Natural killer cell (primary cell): Measurements from ENCODE around the gene SYNE3. TPM values are rescaled to one million over a fixed set of nuclear protein-coding genes. Genes with fewer than 3 reads are reported as not detected.
A peak's percentile ranks its signal among the peaks of the same experiment; 100 is the strongest.

Source experiments
- ATAC-seq, 3 donors: fragments of 150-1000 bp in 2 of 3; fragments of 200-7000 bp in 1 of 3; cut with Tn5 transposase; 1 replicate in 1 of 3; 2 replicates in 2 of 3; pipeline ENCODE4 v1.10.0; 2021; ENCODE audit warnings: mild to moderate bottlenecking in 2 of 3, moderate library complexity in 2 of 3
- DNase-seq, 2 donors: peaks; one replicate each; pipeline versions ENCODE4 v3.0.0 to v3.0.0-alpha.2; 2013 to 2021; ENCODE audit warnings: mixed read lengths in 1 of 2
- H3K27ac ChIP-seq: one replicate; pipeline ENCODE4 v1.5.1; 2013; ENCODE audit warnings: mild to moderate bottlenecking, low read length
- H3K27me3 ChIP-seq: one replicate; pipeline ENCODE4 v1.6.1; 2013; ENCODE audit warnings: low read length; ENCODE audit not compliant: control insufficient read depth, insufficient read depth
- H3K36me3 ChIP-seq: one replicate; pipeline ENCODE4 v1.6.1; 2013; ENCODE audit warnings: low read length; ENCODE audit not compliant: control insufficient read depth, insufficient read depth
- H3K4me1 ChIP-seq: one replicate; pipeline ENCODE4 v1.6.1; 2013; ENCODE audit warnings: low read length; ENCODE audit not compliant: control insufficient read depth, insufficient read depth
- H3K4me3 ChIP-seq: one replicate; pipeline ENCODE4 v1.5.1; 2013; ENCODE audit warnings: low read length
- H3K9me3 ChIP-seq: one replicate; pipeline ENCODE4 v1.6.1; 2013; ENCODE audit warnings: low read length; ENCODE audit not compliant: control insufficient read depth, insufficient read depth
- H3K27ac Mint-ChIP-seq, 2 donors: one replicate each; pipeline ENCODE4 v1.8.0; 2022; ENCODE audit warnings: mild to moderate bottlenecking in 2 of 2, mixed read lengths in 2 of 2, moderate library complexity in 1 of 2
- H3K27me3 Mint-ChIP-seq, 2 donors: one replicate each; pipeline ENCODE4 v1.8.0; 2022; ENCODE audit warnings: low read depth in 2 of 2, mixed read lengths in 2 of 2
- H3K36me3 Mint-ChIP-seq: one replicate; pipeline ENCODE4 v1.8.0; 2022; ENCODE audit warnings: mixed read lengths
- H3K4me1 Mint-ChIP-seq, 2 donors: one replicate each; pipeline ENCODE4 v1.8.0; 2022; ENCODE audit warnings: mixed read lengths in 2 of 2
- H3K4me3 Mint-ChIP-seq: one replicate; pipeline ENCODE4 v1.8.0; 2022; ENCODE audit warnings: mild to moderate bottlenecking, moderate library complexity, mixed read lengths
- H3K9me3 Mint-ChIP-seq, 2 donors: one replicate each; pipeline ENCODE4 v1.8.0; 2022; ENCODE audit warnings: mixed read lengths in 2 of 2
- CTCF ChIP-seq: fragments of 200-600 bp; IDR thresholded peaks from one replicate; pipeline ENCODE4 v1.8.0; 2022; ENCODE audit warnings: antibody characterized with exemption
- WGBS: methylation state at CpG from one replicate; pipeline ENCODE4 v1.1.7; 2013; ENCODE audit warnings: missing lambda C conversion rate; ENCODE audit not compliant: insufficient coverage; 5-methylcytosine and 5-hydroxymethylcytosine counted together
- intact Hi-C: fragments of 100-400 bp; cut with micrococcal nuclease; formaldehyde crosslinking; loops from one replicate; pipeline ENCODE4 v1.14.2; 2022
- total RNA-seq, 4 donors: library from RNA; stranded (reverse); fragments of 120-200 nt in 1 of 4; gene quantifications; one replicate each; pipeline versions ENCODE4 v1.2.3 to v1.2.4, GENCODE V29; 2013 to 2022

SYNE3 gene
- total RNA-seq, 3 donors from 2014 or later (not counting 1 experiment from before 2014, with no cell fraction given), result 10.6 to 17.3 (median 15.4) TPM

- 81% methylated on average over 18 of the region's 18 CpGs for WGBS
- intact Hi-C loops, result no loop called here
- ATAC-seq (no peak), DNase-seq (peak in 1 of 2 donors; percentile 24)
- Mint-ChIP-seq H3K4me3 (peak overlapping the region; percentile 85), H3K4me1 (peaks cover 31 to 40% of the 10 kb centered on the region in 2 donors), H3K27me3 (no peaks in the 10 kb centered on the region), H3K36me3 (no peaks in the 10 kb centered on the region), H3K27ac (peak overlapping the region in 1 of 2 donors; percentile 88), H3K9me3 (no peaks in the 10 kb centered on the region)
- H3K27ac ChIP-seq, result peak overlapping the region; percentile 74
- TF ChIP-seq CTCF, result no peak
- H3K4me1 ChIP-seq, result peaks cover 51% of the 10 kb centered on the region
- peak overlapping the region; percentile 41 for H3K4me3 ChIP-seq
- H3K27me3 ChIP-seq, result no peaks in the 10 kb centered on the region
- H3K36me3 ChIP-seq, result no peaks in the 10 kb centered on the region
- no peaks in the 10 kb centered on the region for H3K9me3 ChIP-seq
Observed at GRCh38 chr14:95514131-95515079, 2.0 kb downstream of the SYNE3 start.

- H3K9me3 Mint-ChIP-seq, result no peaks in the 10 kb centered on the region
- no peaks in the 10 kb centered on the region for H3K27me3 Mint-ChIP-seq
- DNase-seq (no peak), ATAC-seq (no peak)
- no peak overlapping the region for H3K27ac ChIP-seq
- no peaks in the 10 kb centered on the region for H3K36me3 ChIP-seq
- peaks cover 48% of the 10 kb centered on the region for H3K4me1 ChIP-seq
- no peaks in the 10 kb centered on the region for H3K27me3 ChIP-seq
- no peak for TF ChIP-seq CTCF
- no peak overlapping the region for H3K4me3 Mint-ChIP-seq
- H3K4me3 ChIP-seq, result no peak overlapping the region
- H3K4me1 Mint-ChIP-seq, result peaks cover 24 to 39% of the 10 kb centered on the region in 2 donors
- intact Hi-C loops, result no loop called here
- 86% methylated on average over 6 of the region's 6 CpGs for WGBS
- peak overlapping the region in 1 of 2 donors; percentile 74 for H3K27ac Mint-ChIP-seq
- no peaks in the 10 kb centered on the region for H3K9me3 ChIP-seq
- H3K36me3 Mint-ChIP-seq, result no peaks in the 10 kb centered on the region
Observed at GRCh38 chr14:95513291-95513690, 3.2 kb downstream of the SYNE3 start.

- no peak overlapping the region for H3K4me3 ChIP-seq
- H3K36me3 ChIP-seq, result peaks cover 2% of the 10 kb centered on the region
- peaks cover 48% of the 10 kb centered on the region for H3K4me1 ChIP-seq
- intact Hi-C loops, result no loop called here
- WGBS, result 95% methylated on average over 5 of the region's 5 CpGs
- no peak for TF ChIP-seq CTCF
- H3K27ac ChIP-seq, result no peak overlapping the region
- H3K27ac Mint-ChIP-seq, result peak overlapping the region in 1 of 2 donors; percentile 53
- H3K9me3 Mint-ChIP-seq, result no peaks in the 10 kb centered on the region
- H3K27me3 Mint-ChIP-seq, result no peaks in the 10 kb centered on the region
- no peak overlapping the region for H3K4me3 Mint-ChIP-seq
- no peaks in the 10 kb centered on the region for H3K9me3 ChIP-seq
- no peak for DNase-seq
- no peaks in the 10 kb centered on the region for H3K27me3 ChIP-seq
- H3K4me1 Mint-ChIP-seq, result peaks cover 26 to 40% of the 10 kb centered on the region in 2 donors
- H3K36me3 Mint-ChIP-seq, result no peaks in the 10 kb centered on the region
- ATAC-seq, result no peak
Observed at GRCh38 chr14:95511687-95512086, 4.8 kb downstream of the SYNE3 start.
